SK-N-SH (cell line): ENCODE measurements around the gene CCDC30. TPM values are rescaled to one million over a fixed set of nuclear protein-coding genes. Genes with fewer than 3 reads are reported as not detected.

Experiments used
- CTCF ChIA-PET: fragments of 300-600, 350-600 bp; formaldehyde crosslinking; extraction: SDS; loops from one replicate; lab custom pipeline; 2021; lab: Yijun Ruan, JAX
- POLR2A ChIA-PET: fragments of 350-600 bp; sonication (Branson Sonifier 250); formaldehyde crosslinking; extraction: SDS; loops from one replicate; lab custom pipeline; 2020; ENCODE audit warnings: antibody characterized with exemption, inconsistent platforms; lab: Yijun Ruan, JAX
- DNase-seq: peaks from one replicate; pipeline ENCODE4 v3.0.0; 2012
- H2AFZ ChIP-seq: fragments of 200-600 bp; sonication (generic); 2 replicates; pipeline ENCODE4 v1.8.1; 2016; ENCODE audit warnings: antibody characterized with exemption, mild to moderate bottlenecking, low read depth
- H3F3A ChIP-seq: fragments of 200-600 bp; sonication (generic); replicated peaks from 2 replicates; pipeline ENCODE3; 2016; ENCODE audit warnings: antibody characterized with exemption, mild to moderate bottlenecking; ENCODE audit not compliant: insufficient read depth
- H3K27ac ChIP-seq, 2 experiments: fragments of 200-500 bp in 1 of 2; fragments of 200-600 bp in 1 of 2; sonication (Bioruptor generic) in 1 of 2; sonication (generic), shearing (Covaris generic) in 1 of 2; 2 replicates each; pipeline versions ENCODE4 v1.5.1 to v1.6.1; 2014 to 2016; ENCODE audit warnings: low read depth in 2 of 2, inconsistent platforms in 1 of 2, low read length in 1 of 2, mild to moderate bottlenecking in 1 of 2, mixed read lengths in 1 of 2
- H3K27me3 ChIP-seq: fragments of 200-600 bp; sonication (generic), shearing (Covaris generic); 2 replicates; pipeline ENCODE4 v1.6.1; 2016; ENCODE audit warnings: mixed run types; ENCODE audit not compliant: insufficient read depth
- H3K36me3 ChIP-seq, 2 experiments: fragments of 200-500 bp in 1 of 2; fragments of 200-600 bp in 1 of 2; sonication (Bioruptor generic) in 1 of 2; sonication (generic) in 1 of 2; replicated peaks in 1 of 2; 2 replicates each; pipeline versions ENCODE3 to v1.5.1; 2014 to 2016; ENCODE audit warnings: low read length in 1 of 2, mild to moderate bottlenecking in 1 of 2; ENCODE audit not compliant: insufficient read depth in 2 of 2, control insufficient read depth in 1 of 2
- H3K4me1 ChIP-seq, 2 experiments: fragments of 200-500 bp in 1 of 2; fragments of 200-600 bp in 1 of 2; sonication (Bioruptor generic) in 1 of 2; sonication (generic), shearing (Covaris generic) in 1 of 2; 2 replicates each; pipeline versions ENCODE4 v1.5.1 to v1.6.1; 2014 to 2016; ENCODE audit warnings: low read depth in 1 of 2, low read length in 1 of 2, mixed run types in 1 of 2; ENCODE audit not compliant: insufficient read depth in 2 of 2, control insufficient read depth in 1 of 2
- H3K4me2 ChIP-seq: fragments of 200-600 bp; sonication (generic), shearing (Covaris generic); 2 replicates; pipeline ENCODE4 v1.6.1; 2017; ENCODE audit warnings: mixed run types
- H3K4me3 ChIP-seq, 2 experiments: fragments of 200-500 bp in 1 of 2; fragments of 200-600 bp in 1 of 2; sonication (Bioruptor generic) in 1 of 2; sonication (generic), shearing (Covaris generic) in 1 of 2; 2 replicates each; pipeline versions ENCODE4 v1.5.1 to v1.8.1; 2014 to 2016; ENCODE audit warnings: low read depth in 2 of 2, inconsistent platforms in 1 of 2, low read length in 1 of 2, mild to moderate bottlenecking in 1 of 2, mixed read lengths in 1 of 2, moderate library complexity in 1 of 2
- H3K79me2 ChIP-seq: fragments of 200-600 bp; sonication (generic); 2 replicates; pipeline ENCODE4 v1.8.1; 2017; ENCODE audit warnings: mild to moderate bottlenecking; ENCODE audit not compliant: insufficient read depth
- H3K9ac ChIP-seq: fragments of 200-600 bp; sonication (generic); 2 replicates; pipeline ENCODE4 v1.6.1; 2017; ENCODE audit warnings: mixed run types
- H3K9me2 ChIP-seq: fragments of 200-600 bp; sonication (generic); 2 replicates; pipeline ENCODE4 v1.6.1; 2017; ENCODE audit warnings: mixed run types
- H3K9me3 ChIP-seq: fragments of 200-600 bp; sonication (generic); 2 replicates; pipeline ENCODE4 v1.6.1; 2017; ENCODE audit warnings: mixed run types, mild to moderate bottlenecking, moderate library complexity
- H4K20me1 ChIP-seq: fragments of 200-600 bp; sonication (generic); 2 replicates; pipeline ENCODE4 v1.6.1; 2017; ENCODE audit warnings: mild to moderate bottlenecking, mixed run types; ENCODE audit not compliant: insufficient read depth
- CHD2 ChIP-seq: fragments of 150-350 bp; IDR thresholded peaks from 2 replicates; pipeline ENCODE4 v1.6.1; 2018; ENCODE audit warnings: low read length; ENCODE audit not compliant: partially characterized antibody
- ELF1 ChIP-seq: IDR thresholded peaks from 2 replicates; pipeline ENCODE4 v1.4.0; 2012
- EZH2phosphoT487 ChIP-seq: fragments of 200-600 bp; sonication (generic); IDR thresholded peaks from 2 replicates; pipeline ENCODE4 v1.6.1; 2017; ENCODE audit warnings: low read depth, mixed run types, mild to moderate bottlenecking, antibody characterized with exemption, moderate library complexity, borderline replicate concordance
- FOXJ3 ChIP-seq: sonication (generic); formaldehyde crosslinking; IDR thresholded peaks from 2 replicates; pipeline ENCODE4 v1.5.1; 2020; ENCODE audit warnings: mild to moderate bottlenecking, missing genetic modification reagents
- GABPA ChIP-seq: IDR thresholded peaks from 2 replicates; pipeline ENCODE4 v1.4.0; 2012; ENCODE audit warnings: low read depth, mild to moderate bottlenecking
- IRF3 ChIP-seq: fragments of 150-350 bp; IDR thresholded peaks from 2 replicates; pipeline ENCODE4 v1.6.1; 2016; ENCODE audit warnings: mild to moderate bottlenecking, low read depth, low read length
- MAX ChIP-seq: IDR thresholded peaks from 2 replicates; pipeline ENCODE4 v1.4.0; 2012; ENCODE audit warnings: low read depth
- MEF2A ChIP-seq: IDR thresholded peaks from 2 replicates; pipeline ENCODE4 v1.4.0; 2012; ENCODE audit warnings: low read depth, borderline replicate concordance
- MXI1 ChIP-seq: IDR thresholded peaks from 2 replicates; pipeline ENCODE4 v1.6.1; 2012; ENCODE audit warnings: mild to moderate bottlenecking, low read depth, low read length, improper control_type of control experiment
- NFIC ChIP-seq: IDR thresholded peaks from 2 replicates; pipeline ENCODE4 v1.4.0; 2012; ENCODE audit warnings: borderline replicate concordance
- POLR2AphosphoS5 ChIP-seq: IDR thresholded peaks from 2 replicates; pipeline ENCODE4 v1.6.1; 2012; ENCODE audit warnings: low read depth, low read length
- RCOR1 ChIP-seq: fragments of 150-350 bp; IDR thresholded peaks from 2 replicates; pipeline ENCODE4 v1.6.1; 2017; ENCODE audit warnings: antibody characterized with exemption, low read length
- REST ChIP-seq: IDR thresholded peaks from 2 replicates; pipeline ENCODE4 v1.6.1; 2012; ENCODE audit warnings: mild to moderate bottlenecking, low read depth, low read length, moderate library complexity
- RXRA ChIP-seq: IDR thresholded peaks from 2 replicates; pipeline ENCODE4 v1.4.0; 2012; ENCODE audit warnings: low read depth, mild to moderate bottlenecking, borderline replicate concordance
- TAF1 ChIP-seq: IDR thresholded peaks from 2 replicates; pipeline ENCODE4 v1.6.1; 2012; ENCODE audit warnings: low read depth, mild to moderate bottlenecking, low read length, moderate library complexity, borderline replicate concordance
- USF1 ChIP-seq: IDR thresholded peaks from 2 replicates; pipeline ENCODE4 v1.4.0; 2012; ENCODE audit warnings: low read depth, borderline replicate concordance
- USF2 ChIP-seq: fragments of 150-350 bp; IDR thresholded peaks from 2 replicates; pipeline ENCODE4 v1.6.1; 2017; ENCODE audit warnings: antibody characterized with exemption, low read length, low read depth, borderline replicate concordance
- WGBS: methylation state at CpG from one replicate; pipeline ENCODE4 v1.1.6; 2017; ENCODE audit warnings: low lambda C conversion rate; 5-methylcytosine and 5-hydroxymethylcytosine counted together
- polyA plus RNA-seq, 3 experiments: library from polyadenylated mRNA; depleted of rRNA; stranded (reverse); fragments of >200 nt; gene quantifications; 2 replicates each; pipeline ENCODE4 v1.2.3, GENCODE V29; 2012

Gene CCDC30
- polyA plus RNA-seq, 1 of the 3 experiments (the other 2 are of a cell fraction): 0.94 TPM

GRCh38 chr1:42429603-42430002 lies 33.5 kb upstream of the CCDC30 start:
- H3K79me2 ChIP-seq: no peaks in the 10 kb centered on the region
- no peaks in the 10 kb centered on the region for H3F3A ChIP-seq
- H3K4me2 ChIP-seq: no peak overlapping the region
- H3K36me3 ChIP-seq: no peaks in the 10 kb centered on the region
- no peaks in the 10 kb centered on the region for H4K20me1 ChIP-seq
- no peaks in the 10 kb centered on the region for H3K9me2 ChIP-seq
- H3K9ac ChIP-seq: no peak overlapping the region
- ChIA-PET CTCF (no interaction called here), POLR2A (no interaction called here)
- TF ChIP-seq FOXJ3 (CRISPR knock-in tag) (no peak), CHD2 (no peak)
- no peak for DNase-seq
- H2AFZ ChIP-seq: no peak overlapping the region
- no peaks in the 10 kb centered on the region for H3K4me1 ChIP-seq
- no peaks in the 10 kb centered on the region; the same call in 1 of the 2 replicates for H3K27me3 ChIP-seq
- H3K9me3 ChIP-seq: no peaks in the 10 kb centered on the region
- H3K27ac ChIP-seq: no peak overlapping the region
- no peak overlapping the region for H3K4me3 ChIP-seq
- WGBS: 63% methylated on average over 1 of the region's 1 CpG

GRCh38 chr1:42430286-42431135 lies 32.6 kb upstream of the CCDC30 start:
- CTCF ChIA-PET: interaction anchor here (1.0 kb wide), 1 partner anchor 10 kb away, joined by 4 read pairs; no protein-coding TSS in a partner anchor
- TF ChIP-seq RXRA (no peak), MAX (no peak), MXI1 (no peak), IRF3 (no peak), REST (no peak), EZH2phosphoT487 (no peak), CHD2 (no peak), USF2 (no peak), RCOR1 (no peak), ELF1 (no peak), POLR2AphosphoS5 (no peak), USF1 (no peak), NFIC (no peak), GABPA (no peak), TAF1 (no peak), MEF2A (no peak)

More at GRCh38 chr1:42430286-42431135, 32.6 kb upstream of the CCDC30 start:
- DNase-seq: no peak
- 59% methylated on average over 3 of the region's 3 CpGs for WGBS
- Histone ChIP-seq H3K4me3 (no peak overlapping the region), H3K27ac (no peak overlapping the region), H3K36me3 (no peaks in the 10 kb centered on the region), H2AFZ (no peak overlapping the region), H3F3A (no peaks in the 10 kb centered on the region), H4K20me1 (no peaks in the 10 kb centered on the region), H3K27me3 (no peaks in the 10 kb centered on the region; the same call in 1 of the 2 replicates), H3K4me2 (no peak overlapping the region), H3K9me2 (no peaks in the 10 kb centered on the region), H3K9me3 (no peaks in the 10 kb centered on the region), H3K4me1 (no peaks in the 10 kb centered on the region), H3K79me2 (no peaks in the 10 kb centered on the region), H3K9ac (no peak overlapping the region)
- POLR2A ChIA-PET: no interaction called here
